ENCODE measurements around the gene ATP6V0B. TPM values are rescaled to one million over a fixed set of nuclear protein-coding genes. Genes with fewer than 3 reads are reported as not detected.

The ATP6V0B gene
- total and polyA plus RNA-seq, 2 of the 13 experiments (the other 11 are each of a cell fraction or from before 2014, with no cell fraction given): 157 to 161 TPM

- TF ChIP-seq ARID4A (CRISPR knock-in tag; IDR thresholded peaks at IDR 0.05; ENCODE audit: borderline replicate concordance): peak; percentile 37; the same call in 1 of the 2 replicates
- no peak for TF ChIP-seq U2AF2 (IDR thresholded peaks at IDR 0.05; ENCODE audit: low read depth, low read length)
- peak; percentile 40; the same call in 1 of the 2 replicates for TF ChIP-seq SALL1 (CRISPR knock-in tag; IDR thresholded peaks at IDR 0.05)
- TF ChIP-seq POLR2AphosphoS5 (IDR thresholded peaks at IDR 0.05; ENCODE audit: low read depth, low read length): peak; percentile 43
- TF ChIP-seq ZNF652 (CRISPR knock-in tag; IDR thresholded peaks at IDR 0.05; ENCODE audit: borderline replicate concordance, low read depth): peak; percentile 90
- peak; percentile 59; the same call in 1 of the 2 replicates for TF ChIP-seq STAT6 (CRISPR knock-in tag; IDR thresholded peaks at IDR 0.05; ENCODE audit: borderline replicate concordance)
- 0 out of 2 replicates have a peak, but pooled peaks have one; percentile 25 for TF ChIP-seq ZNF713 (CRISPR knock-in tag; IDR thresholded peaks at IDR 0.05)
- TF ChIP-seq HOXA3 (CRISPR knock-in tag; IDR thresholded peaks at IDR 0.05): peak; percentile 40; the same call in 1 of the 2 replicates
- peak; percentile 29 for TF ChIP-seq MAX (IDR thresholded peaks at IDR 0.05)
- 0 out of 2 replicates have a peak, but pooled peaks have one; percentile 24 for TF ChIP-seq ZFY (CRISPR knock-in tag; IDR thresholded peaks at IDR 0.05)
- peak; percentile 76; the same call in 1 of the 2 replicates for TF ChIP-seq TBX2 (CRISPR knock-in tag; IDR thresholded peaks at IDR 0.05; ENCODE audit: borderline replicate concordance)
- TF ChIP-seq NFIC (IDR thresholded peaks at IDR 0.05; ENCODE audit: low read length): 0 out of 2 replicates have a peak, but pooled peaks have one; percentile 20
- TF ChIP-seq FOXA3 (CRISPR knock-in tag; IDR thresholded peaks at IDR 0.05): peak; percentile 98
- peak in 1 of 2 experiments; percentile 10; a peak in 1 of 4 replicates for TF ChIP-seq POLR2A (IDR thresholded peaks at IDR 0.05; ENCODE audit: insufficient read depth in 1 of 2, low read depth in 2 of 2, low read length in 2 of 2)
- no peak for TF ChIP-seq ZNF598 (CRISPR knock-in tag; IDR thresholded peaks at IDR 0.05; ENCODE audit: borderline replicate concordance)
- 0 out of 2 replicates have a peak, but pooled peaks have one; percentile 28 for TF ChIP-seq SIN3A (IDR thresholded peaks at IDR 0.05; ENCODE audit: borderline replicate concordance, low read depth, low read length)
- TF ChIP-seq ZNF414 (CRISPR knock-in tag; IDR thresholded peaks at IDR 0.05): peak; percentile 65; the same call in 1 of the 2 replicates
- no peak for TF ChIP-seq ZNF7 (CRISPR knock-in tag; IDR thresholded peaks at IDR 0.05)
- 0 out of 2 replicates have a peak, but pooled peaks have one; percentile 41 for TF ChIP-seq ZNF501 (CRISPR knock-in tag; IDR thresholded peaks at IDR 0.05)
Observed at GRCh38 chr1:43987159-43987902, 12.6 kb downstream of the ATP6V0B start (continued).

Data from HepG2 (cell line).